KMS-11 (cell line): ENCODE results near the gene SCYGR2.

Experiments used
- H2AFZ ChIP-seq: fragments of 200-600 bp; sonication (generic); 2 replicates; pipeline ENCODE4 v1.6.1; 2016; ENCODE audit warnings: antibody characterized with exemption, mixed run types, low read depth
- H3K27ac ChIP-seq: fragments of 200-600 bp; sonication (generic); 2 replicates; pipeline ENCODE4 v1.6.1; 2016; ENCODE audit warnings: mild to moderate bottlenecking, mixed run types
- H3K27me3 ChIP-seq: fragments of 200-600 bp; sonication (generic); 2 replicates; pipeline ENCODE4 v1.6.1; 2017; ENCODE audit warnings: mild to moderate bottlenecking, low read depth, mixed run types, moderate library complexity; ENCODE audit not compliant: insufficient read depth
- H3K36me3 ChIP-seq: fragments of 200-600 bp; sonication (generic); 2 replicates; pipeline ENCODE4 v1.6.1; 2017; ENCODE audit warnings: mild to moderate bottlenecking, mixed run types; ENCODE audit not compliant: insufficient read depth
- H3K4me1 ChIP-seq: fragments of 200-600 bp; sonication (generic); 2 replicates; pipeline ENCODE4 v1.6.1; 2016; ENCODE audit warnings: mild to moderate bottlenecking, low read depth, mixed run types; ENCODE audit not compliant: poor library complexity, severe bottlenecking
- H3K4me2 ChIP-seq: fragments of 200-600 bp; sonication (generic); 2 replicates; pipeline ENCODE4 v1.7.0; 2016; ENCODE audit warnings: mild to moderate bottlenecking, mixed run types
- H3K4me3 ChIP-seq: fragments of 200-600 bp; sonication (generic); IDR thresholded peaks from 2 replicates; pipeline ENCODE4 v1.6.1; 2017; ENCODE audit warnings: low read depth, low read length, mixed read lengths; ENCODE audit not compliant: insufficient read depth
- H3K79me2 ChIP-seq: fragments of 200-600 bp; sonication (generic); 2 replicates; pipeline ENCODE4 v1.6.1; 2016; ENCODE audit warnings: low read depth, mixed run types; ENCODE audit not compliant: insufficient read depth
- H3K9ac ChIP-seq: fragments of 200-600 bp; sonication (generic); 2 replicates; pipeline ENCODE4 v1.6.1; 2016; ENCODE audit warnings: mild to moderate bottlenecking, mixed run types
- H4K20me1 ChIP-seq: fragments of 200-600 bp; sonication (generic); 2 replicates; pipeline ENCODE4 v1.6.1; 2016; ENCODE audit warnings: mild to moderate bottlenecking, mixed run types; ENCODE audit not compliant: insufficient read depth
- TF ChIP-seq, protein P1 (sequence below): fragments of 200-600 bp; sonication (generic); conservative IDR thresholded peaks from 2 replicates; pipeline ENCODE4 v1.6.1; 2017; ENCODE audit warnings: low read depth, mild to moderate bottlenecking, antibody characterized with exemption, low read length, moderate library complexity, mixed read lengths

Gene SCYGR2

DNA sequence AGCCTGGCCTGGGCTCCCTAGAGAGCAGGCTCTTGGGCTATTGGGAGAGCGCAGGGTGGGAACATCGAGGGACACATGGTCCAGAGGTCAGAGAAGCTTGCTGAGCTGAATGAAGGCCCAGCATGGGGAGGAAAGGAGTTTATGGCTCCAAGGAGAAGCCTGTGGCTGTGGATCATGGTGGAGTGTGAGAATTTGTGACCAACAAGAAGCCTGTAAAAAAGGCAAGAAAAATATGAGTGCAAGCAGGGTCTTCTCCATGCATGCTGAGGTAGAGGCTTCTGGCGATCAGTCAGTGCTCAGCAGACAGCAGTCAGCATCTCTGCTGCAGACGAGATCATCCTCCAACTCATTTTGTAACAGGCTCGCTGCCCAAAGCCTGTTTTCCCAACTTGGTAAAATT, 17.2 kb downstream of the SCYGR2 start:
- Histone ChIP-seq H3K9ac (no peak overlapping the region), H3K27ac (no peak overlapping the region), H3K4me2 (no peak overlapping the region), H3K4me3 (no peak overlapping the region), H3K27me3 (no peaks in the 10 kb centered on the region), H3K36me3 (no peaks in the 10 kb centered on the region), H4K20me1 (no peaks in the 10 kb centered on the region), H2AFZ (no peak overlapping the region), H3K4me1 (peaks cover 6% of the 10 kb centered on the region), H3K79me2 (no peaks in the 10 kb centered on the region)
- TF ChIP-seq, protein P1, sequence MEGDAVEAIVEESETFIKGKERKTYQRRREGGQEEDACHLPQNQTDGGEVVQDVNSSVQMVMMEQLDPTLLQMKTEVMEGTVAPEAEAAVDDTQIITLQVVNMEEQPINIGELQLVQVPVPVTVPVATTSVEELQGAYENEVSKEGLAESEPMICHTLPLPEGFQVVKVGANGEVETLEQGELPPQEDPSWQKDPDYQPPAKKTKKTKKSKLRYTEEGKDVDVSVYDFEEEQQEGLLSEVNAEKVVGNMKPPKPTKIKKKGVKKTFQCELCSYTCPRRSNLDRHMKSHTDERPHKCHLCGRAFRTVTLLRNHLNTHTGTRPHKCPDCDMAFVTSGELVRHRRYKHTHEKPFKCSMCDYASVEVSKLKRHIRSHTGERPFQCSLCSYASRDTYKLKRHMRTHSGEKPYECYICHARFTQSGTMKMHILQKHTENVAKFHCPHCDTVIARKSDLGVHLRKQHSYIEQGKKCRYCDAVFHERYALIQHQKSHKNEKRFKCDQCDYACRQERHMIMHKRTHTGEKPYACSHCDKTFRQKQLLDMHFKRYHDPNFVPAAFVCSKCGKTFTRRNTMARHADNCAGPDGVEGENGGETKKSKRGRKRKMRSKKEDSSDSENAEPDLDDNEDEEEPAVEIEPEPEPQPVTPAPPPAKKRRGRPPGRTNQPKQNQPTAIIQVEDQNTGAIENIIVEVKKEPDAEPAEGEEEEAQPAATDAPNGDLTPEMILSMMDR = no peak

DNA sequence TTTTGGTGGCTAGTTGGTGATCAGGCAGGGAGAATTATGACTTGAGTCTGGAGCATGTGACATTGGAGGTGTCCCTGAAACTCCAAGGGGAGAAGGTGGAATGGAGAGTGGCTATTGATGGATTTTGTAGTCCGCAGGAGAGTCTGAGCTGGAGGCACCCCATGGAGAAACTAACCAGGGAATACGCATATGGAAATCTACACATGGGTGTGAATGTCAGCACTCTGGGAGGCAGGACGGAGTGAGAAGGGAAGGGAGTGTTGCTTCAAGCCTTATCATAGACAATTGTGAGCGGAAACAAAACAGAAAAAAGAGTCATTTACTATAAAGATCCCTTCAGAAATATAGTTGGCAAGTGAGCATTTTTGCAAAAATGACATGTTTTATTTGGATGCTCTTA, 17.9 kb downstream of the SCYGR2 start:
- no peaks in the 10 kb centered on the region for H3K36me3 ChIP-seq

DNA sequence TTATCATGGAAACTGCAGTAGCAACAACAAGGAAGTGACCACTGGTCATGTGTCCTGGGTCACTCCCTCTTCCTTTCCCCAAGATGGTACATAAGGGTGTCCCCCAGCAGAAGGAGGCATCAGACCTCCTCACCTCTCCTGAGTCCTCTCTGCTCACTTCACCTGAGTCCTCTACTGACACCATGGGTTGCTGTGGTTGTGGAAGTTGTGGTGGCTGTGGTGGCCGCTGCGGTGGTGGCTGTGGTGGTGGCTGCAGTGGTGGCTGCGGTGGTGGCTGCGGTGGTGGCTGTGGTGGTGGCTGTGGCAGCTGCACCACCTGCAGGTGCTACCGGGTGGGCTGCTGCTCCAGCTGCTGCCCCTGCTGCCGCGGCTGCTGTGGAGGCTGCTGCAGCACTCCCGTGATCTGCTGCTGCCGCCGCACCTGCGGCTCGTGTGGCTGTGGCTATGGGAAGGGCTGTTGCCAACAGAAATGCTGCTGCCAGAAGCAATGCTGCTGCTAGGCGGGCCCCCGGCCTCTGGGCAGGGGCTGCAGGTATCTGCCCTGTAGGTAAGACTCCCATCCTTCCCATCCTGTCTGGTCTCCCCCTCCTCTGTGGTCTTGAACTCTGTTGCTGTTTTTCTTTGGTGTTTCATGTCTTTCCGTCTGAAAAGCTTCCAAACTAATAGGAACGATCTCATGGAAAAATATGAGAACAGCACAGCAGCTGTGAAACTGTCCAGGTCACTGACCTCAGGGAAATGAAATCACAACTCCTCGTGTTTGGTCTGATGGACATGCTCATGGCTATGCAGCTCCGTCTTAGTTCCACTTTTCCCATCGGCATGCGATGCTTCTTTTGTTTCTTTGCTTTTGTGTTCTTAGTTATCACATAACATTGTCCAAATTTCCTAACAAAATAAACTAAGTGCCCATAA, 18.9 kb downstream of the SCYGR2 start, which contains the start of gene SCYGR4:
TSS of gene SCYGR4 (plus strand) at position 183 of the 915 bp plus-strand sequence. CDS start at position 183, 0 bp downstream.
- TF ChIP-seq, protein P1 = no peak
- no peak within 1 kb of the TSS for H3K4me2 ChIP-seq
- no peak within 1 kb of the TSS for H3K4me3 ChIP-seq
- no peak within 1 kb of the TSS for H3K27ac ChIP-seq
- no peak within 1 kb of the TSS for H2AFZ ChIP-seq
- peaks cover 6% of the 10 kb centered on the region for H3K4me1 ChIP-seq
- H4K20me1 ChIP-seq = no peaks in the 10 kb centered on the region
- no peaks in the 10 kb centered on the region for H3K27me3 ChIP-seq
- H3K9ac ChIP-seq = no peak within 1 kb of the TSS
- H3K36me3 ChIP-seq = no peaks in the 10 kb centered on the region
- H3K79me2 ChIP-seq = no peaks in the 10 kb centered on the region

More for the DNA sequence above, 17.9 kb downstream of the SCYGR2 start:
- Histone ChIP-seq H3K4me1 (peaks cover 6% of the 10 kb centered on the region), H3K27ac (no peak overlapping the region), H3K27me3 (no peaks in the 10 kb centered on the region), H3K4me2 (no peak overlapping the region), H3K79me2 (no peaks in the 10 kb centered on the region), H2AFZ (no peak overlapping the region), H3K9ac (no peak overlapping the region), H4K20me1 (no peaks in the 10 kb centered on the region), H3K4me3 (no peak overlapping the region)
- TF ChIP-seq, protein P1 = no peak

DNA sequence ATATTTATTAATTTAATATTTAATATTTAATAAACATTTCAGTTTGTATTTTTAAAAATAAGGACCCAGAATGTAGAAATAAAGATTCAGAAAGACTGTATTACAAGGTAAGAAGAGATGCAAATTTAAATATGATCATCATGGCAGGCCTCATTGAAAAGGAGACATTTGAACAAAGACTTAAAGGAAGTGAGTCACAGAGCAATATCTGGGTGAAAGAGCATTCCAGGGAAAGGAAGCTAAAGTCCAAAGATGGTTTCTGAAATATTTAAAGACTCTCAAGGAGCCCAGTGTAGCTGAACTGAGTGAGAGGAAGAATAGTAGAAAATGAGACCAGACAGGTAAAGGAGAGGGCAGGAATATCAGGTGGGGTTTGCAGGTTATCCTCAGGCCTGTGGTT, 24.5 kb downstream of the SCYGR2 start:
- H2AFZ ChIP-seq = no peak overlapping the region

More for the DNA sequence above, 24.5 kb downstream of the SCYGR2 start:
- H3K79me2 ChIP-seq = no peaks in the 10 kb centered on the region
- no peaks in the 10 kb centered on the region for H3K36me3 ChIP-seq
- no peaks in the 10 kb centered on the region for H4K20me1 ChIP-seq
- H3K4me3 ChIP-seq = no peak overlapping the region
- no peak overlapping the region for H3K27ac ChIP-seq
- H3K9ac ChIP-seq = no peak overlapping the region
- H3K4me2 ChIP-seq = no peak overlapping the region
- no peaks in the 10 kb centered on the region for H3K27me3 ChIP-seq
- TF ChIP-seq, protein P1 = no peak
- H3K4me1 ChIP-seq = no peaks in the 10 kb centered on the region
